ENCODE results near the gene HES5.
A peak's percentile ranks its signal among the peaks of the same experiment; 100 is the strongest.

Gene HES5

GRCh38 chr1:2530513-2531361 lies 674 bp upstream of the HES5 start:
- DNase-seq: no peak

- DNase-seq: no peak
Observed at GRCh38 chr1:2528966-2529783, 888 bp downstream of the HES5 start.

- DNase-seq: no peak
Observed at GRCh38 chr1:2528611-2528965, 1.5 kb downstream of the HES5 start.

DNA sequence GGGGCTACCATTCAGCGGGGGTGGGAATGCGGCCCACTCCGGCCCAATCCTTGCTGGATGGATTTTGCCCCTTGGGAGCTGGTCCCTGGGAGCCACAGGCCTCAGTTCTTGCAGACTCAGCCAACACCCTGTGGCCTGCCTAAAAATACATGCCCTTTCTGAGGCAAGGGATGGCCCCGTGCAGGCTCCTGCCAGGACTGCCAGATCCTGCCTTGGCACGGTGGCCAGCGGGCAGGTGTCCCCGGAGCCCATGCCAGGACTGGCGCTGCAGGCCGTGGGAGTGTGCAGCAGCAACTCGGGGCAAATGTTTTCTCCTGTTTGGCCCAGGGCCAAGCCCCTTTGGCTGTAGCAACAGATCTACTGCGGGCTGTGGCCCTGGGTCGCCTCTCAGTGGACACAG lies 2.0 kb downstream of the HES5 start:
- DNase-seq: no peak

GRCh38 chr1:2527556-2527860 lies 2.6 kb downstream of the HES5 start:
- no peak for DNase-seq

DNA sequence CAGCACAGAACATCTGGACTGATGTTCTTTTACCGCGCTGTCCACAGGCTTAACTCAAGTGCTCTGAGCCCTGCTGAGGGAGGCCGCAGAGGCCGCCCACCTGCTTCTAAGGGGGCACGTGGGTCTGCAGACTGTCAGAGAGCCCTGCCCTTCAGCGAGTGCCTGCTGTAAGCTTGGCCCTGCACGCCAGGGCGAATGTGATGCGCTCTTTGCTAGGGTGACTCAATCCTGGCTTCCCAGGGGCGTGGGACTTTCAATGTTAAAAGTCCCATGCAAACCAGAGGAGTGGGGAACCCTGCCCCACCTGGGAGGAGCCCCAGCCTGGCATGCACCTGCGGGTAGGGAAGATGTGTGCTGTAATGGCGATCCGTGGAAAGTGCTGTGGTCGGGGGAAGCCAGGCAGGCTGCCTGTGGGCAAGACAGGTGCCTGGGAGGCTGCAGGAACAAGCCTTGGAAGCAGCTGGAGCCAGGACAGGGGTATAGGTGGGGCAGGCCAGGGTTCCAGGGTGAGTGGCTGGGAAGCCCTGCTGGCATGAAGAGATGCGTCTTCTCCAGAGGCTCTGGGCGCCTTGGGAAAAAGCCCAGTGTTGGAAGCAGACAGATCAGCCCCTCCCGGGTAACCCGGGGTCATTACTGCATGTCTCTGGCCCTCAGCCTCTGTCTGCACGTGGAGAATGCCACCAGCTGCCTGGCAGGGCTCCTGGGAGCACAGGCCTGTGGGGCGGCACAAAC lies 3.1 kb downstream of the HES5 start:
- DNase-seq: no peak

DNA sequence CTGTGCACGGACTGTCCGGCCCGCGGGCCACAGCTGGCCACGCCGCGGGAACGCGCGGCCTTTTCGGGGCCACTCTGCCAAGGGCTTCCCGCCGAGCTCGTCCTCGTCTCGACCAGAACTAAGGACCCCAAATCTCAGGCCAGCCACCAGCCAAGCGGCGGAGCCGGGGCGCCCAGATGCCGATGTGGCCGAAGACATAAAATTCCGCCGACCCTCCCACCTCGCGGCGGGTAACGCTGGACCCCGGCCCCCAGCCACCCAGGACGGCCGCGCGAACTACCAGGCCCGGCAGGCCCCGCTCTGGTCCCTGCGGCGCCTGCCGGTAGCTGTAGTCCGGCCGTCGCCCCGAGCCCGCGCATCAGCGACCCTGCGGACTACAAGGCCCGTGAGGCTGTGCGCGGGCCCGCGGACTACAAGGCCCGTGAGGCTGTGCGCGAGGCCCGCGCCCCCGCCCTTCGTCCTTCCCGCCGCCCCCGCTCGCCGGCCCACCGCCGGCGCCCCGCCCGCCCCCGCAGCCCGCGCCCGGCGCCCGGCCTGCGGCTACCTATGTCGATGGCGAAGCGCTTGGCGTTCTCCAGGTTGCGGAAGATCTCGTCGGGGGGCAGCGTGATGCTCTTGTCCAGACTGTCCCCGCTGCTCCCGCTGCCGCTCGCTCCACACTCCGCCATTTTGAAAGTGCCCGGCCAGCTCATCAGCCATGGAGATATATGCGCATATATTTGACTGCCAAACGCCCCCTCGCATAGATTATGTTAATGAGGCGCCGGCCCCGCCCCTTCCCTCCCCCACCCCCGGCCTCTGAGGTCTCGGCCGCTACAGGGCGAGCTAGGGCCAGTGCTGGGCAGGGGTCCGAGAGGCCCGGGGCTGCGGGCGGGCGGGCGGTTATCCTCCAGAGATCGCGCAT lies 3.9 kb downstream of the HES5 start, which contains the start of gene PANK4:
Gene PANK4, minus strand, starts transcription at position 677 of the 904 bp plus-strand sequence. Its CDS starts 9 bp downstream, at position 668.
- DNase-seq: peak; percentile 87

DNA sequence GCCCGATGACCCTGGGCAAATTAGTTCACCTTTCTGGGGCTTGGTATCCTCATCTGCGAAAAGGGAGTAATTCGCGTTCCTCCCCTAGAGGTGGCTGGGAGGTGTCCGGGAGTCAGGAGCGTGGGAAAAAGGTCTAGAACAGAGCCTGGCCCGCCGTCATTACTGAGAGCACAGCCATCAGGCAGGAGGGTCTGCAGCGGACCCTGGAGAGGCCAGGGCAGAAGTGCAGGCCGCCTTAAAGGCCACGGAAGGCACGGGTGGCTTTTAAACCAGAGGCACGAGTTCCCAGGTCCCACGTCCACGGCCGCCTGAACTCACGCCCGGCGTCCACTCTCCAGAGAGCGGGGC lies 4.5 kb downstream of the HES5 start:
- no peak for DNase-seq

DNA sequence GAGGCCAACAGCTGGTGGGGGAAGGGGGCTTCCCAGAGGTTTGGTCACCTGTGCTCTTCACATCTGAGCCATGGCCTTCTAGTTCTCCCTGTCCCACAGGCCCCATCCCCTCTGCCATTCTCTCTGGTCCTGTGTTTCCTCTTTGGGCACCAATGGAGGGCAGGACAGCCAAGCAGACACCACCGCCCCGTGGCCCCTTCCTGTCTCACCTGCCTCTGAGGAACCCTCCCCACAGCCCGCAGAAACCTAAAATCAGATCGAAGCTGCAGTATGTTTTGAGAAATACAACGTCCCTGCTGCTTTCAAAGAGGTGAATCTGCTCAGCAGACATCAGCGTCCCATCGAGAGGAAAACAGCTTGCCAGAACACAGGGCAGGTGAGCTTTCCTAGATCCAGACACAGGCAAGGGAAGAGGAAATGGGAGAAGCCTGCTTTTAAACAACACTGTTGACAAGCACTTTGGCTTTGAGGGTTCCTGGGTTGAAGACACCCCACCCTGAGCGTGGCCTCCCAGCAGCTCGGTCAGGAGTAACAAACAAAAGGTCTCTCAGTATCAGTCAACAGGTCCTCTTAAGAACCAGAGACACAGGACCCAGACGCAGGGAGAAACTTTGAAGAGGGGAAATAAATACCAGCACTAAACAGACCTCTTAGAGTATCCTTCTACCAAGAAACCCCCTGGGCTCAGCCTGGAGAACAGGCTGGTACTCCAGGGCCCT lies 6.0 kb downstream of the HES5 start:
- DNase-seq: no peak

GRCh38 chr1:2523191-2523890 lies 6.7 kb downstream of the HES5 start:
- DNase-seq: no peak

DNA sequence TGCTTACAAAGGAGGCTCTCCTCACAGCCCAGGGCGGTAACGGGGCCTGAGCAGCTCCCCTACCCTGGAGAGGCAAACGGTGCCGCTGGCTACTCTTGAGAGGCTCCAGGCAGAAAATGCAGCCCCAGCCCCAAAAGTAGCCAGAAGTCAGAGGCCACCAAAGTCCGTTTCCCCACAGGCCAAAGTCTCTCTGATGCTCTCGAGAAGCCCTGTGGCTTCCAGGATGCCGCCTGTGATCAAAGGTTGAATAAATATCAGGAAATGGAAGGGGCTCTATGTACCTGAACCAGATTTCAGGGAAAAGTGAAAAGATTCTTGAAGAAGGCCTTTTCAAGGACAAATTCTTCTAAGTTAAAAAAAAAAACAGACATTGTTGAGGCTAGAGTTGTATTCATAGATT lies 7.8 kb downstream of the HES5 start:
- DNase-seq: no peak

DNA sequence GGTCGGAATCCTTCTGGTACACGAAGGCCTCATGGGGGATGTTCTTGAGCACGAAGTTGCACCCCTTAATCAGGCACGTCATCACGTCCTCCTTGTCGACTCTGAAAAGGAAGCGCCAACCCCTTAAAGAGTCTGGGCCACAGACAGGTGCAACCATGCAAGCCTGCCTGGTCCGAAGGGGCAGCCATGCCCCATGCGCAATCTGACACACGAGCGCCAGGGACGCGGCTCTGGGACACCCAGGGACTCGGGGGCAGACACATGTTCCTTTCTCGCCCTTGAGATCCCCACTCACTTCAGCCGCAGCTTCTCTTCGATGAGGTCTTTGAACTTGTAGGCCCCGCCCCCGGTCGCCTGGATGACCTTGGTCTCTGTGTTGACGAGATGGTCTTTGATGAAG lies 9.3 kb downstream of the HES5 start:
- no peak for DNase-seq

DNA sequence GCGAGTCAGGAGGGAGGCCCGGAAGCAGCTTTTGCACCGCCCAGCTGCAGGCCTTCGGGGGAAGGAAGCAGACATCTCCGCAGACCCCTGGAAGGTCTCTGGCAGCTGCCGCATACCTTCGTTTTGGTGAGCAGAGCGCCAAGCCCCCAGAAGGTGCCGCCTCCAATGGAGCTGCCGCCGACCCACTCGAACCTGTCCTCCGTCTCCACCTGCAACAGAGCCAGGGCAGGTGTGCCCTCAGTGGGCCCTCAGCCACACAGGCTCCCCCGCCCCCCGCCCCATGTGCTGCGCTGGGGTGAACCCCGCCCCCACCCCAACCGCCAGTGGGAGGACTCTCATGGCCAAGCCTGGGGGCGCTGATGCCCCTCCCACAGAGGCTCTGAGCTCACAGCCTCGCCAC lies 9.9 kb downstream of the HES5 start:
- DNase-seq: no peak

DNA sequence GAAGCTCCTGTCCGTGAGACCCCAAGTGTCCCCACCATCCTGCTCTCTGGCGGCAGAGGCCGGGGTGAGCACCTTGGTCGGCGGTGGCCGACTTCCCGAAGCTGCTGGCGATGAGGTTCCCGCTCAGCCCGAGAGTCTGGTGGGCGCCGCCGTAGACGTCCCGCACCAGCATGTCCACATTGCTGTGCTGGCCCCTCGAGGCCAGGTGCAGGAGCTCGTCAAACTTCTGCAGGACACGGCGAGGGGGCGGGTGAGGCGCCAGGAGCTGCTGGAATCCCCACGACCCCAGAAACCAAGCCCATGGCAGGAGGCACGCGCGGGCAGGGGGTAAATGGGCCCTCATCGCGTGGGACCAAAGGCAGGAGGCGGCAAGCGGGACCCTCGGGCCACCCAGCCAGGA lies 10.3 kb downstream of the HES5 start:
- no peak for DNase-seq

- no peak for DNase-seq
Observed at GRCh38 chr1:2519029-2519685, 10.9 kb downstream of the HES5 start.

GRCh38 chr1:2518528-2518927 lies 11.5 kb downstream of the HES5 start:
- DNase-seq: no peak

GRCh38 chr1:2517966-2518365 lies 12.1 kb downstream of the HES5 start:
- no peak for DNase-seq

GRCh38 chr1:2516946-2517345 lies 13.1 kb downstream of the HES5 start:
- DNase-seq: no peak

DNA sequence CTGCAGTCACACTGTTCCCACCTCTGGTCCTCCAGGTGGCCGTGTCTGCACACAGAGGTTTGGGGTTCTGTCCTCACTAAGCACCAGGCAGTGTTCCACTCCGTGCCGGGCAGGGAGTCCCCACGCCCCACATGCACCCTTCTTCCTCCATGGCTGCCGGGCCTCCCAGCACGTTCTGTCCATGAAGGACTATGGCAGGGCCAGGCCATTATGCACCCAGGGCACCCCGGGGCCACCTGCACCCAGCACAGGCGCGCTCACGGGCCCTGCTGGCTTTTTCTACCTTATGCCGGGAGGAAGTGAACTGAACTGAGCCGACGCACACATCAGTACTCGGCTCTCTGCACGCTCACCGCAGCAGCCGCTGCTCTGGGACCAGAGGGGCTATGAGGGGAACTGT lies 13.9 kb downstream of the HES5 start:
- no peak for DNase-seq

DNA sequence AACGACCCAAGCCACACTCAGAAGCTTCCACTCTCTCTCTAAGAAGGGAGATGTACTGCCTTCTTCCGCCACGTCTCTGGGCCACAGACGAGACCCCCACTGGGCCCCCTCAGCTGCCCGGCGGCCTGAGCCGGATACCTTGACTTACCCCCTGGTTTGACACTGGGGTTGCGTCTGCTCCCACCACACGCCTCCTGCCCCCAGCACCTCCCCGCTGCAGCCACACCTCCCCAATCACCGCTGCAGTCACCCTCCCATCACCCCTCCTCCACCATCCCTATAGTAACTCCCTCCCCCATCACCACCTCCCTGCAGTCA lies 14.3 kb downstream of the HES5 start:
- DNase-seq: no peak
